SK-MEL-5 (cell line): ENCODE measurements around the gene C2orf76. TPM values are rescaled to one million over a fixed set of nuclear protein-coding genes. Genes with fewer than 3 reads are reported as not detected.
"Not testable (repeated sequence)": the region's sequence is repeated elsewhere in the genome, so short reads cannot be mapped to it uniquely, and the experiment has no call there.

Experiments used
- DNase-seq: peaks from one replicate; pipeline ENCODE4 v3.0.0-alpha.2; 2016; ENCODE audit warnings: low read depth, low spot score
- in situ Hi-C: cut with HindIII; loops from 2 replicates; pipeline ENCODE4 v1.10.0; 2016; ENCODE audit warnings: low sequenced_read_pairs, high pct_unique_total_duplicates, low pct_unique_long_range_greater_than_20kb
- total RNA-seq: library from RNA; depleted of rRNA; stranded (reverse); fragments of >200 nt; shearing (Covaris generic); gene quantifications from 2 replicates; pipeline ENCODE4 v1.2.3, GENCODE V29; 2014

The C2orf76 gene
- total RNA-seq, 1 experiment from 2014 or later: 23.8 TPM

GRCh38 chr2:119383410-119384140 is 16.9 kb upstream of the C2orf76 start:
- no peak for DNase-seq
- in situ Hi-C loops: no loop called here

- in situ Hi-C loops: no loop called here
- DNase-seq: no peak
Measured at GRCh38 chr2:119378566-119378965, 11.9 kb upstream of the C2orf76 start.

- in situ Hi-C loops: no loop called here
Measured at GRCh38 chr2:119377993-119378345, 11.3 kb upstream of the C2orf76 start.

GRCh38 chr2:119377294-119377992 is 10.8 kb upstream of the C2orf76 start:
- in situ Hi-C loops: no loop called here
- no peak for DNase-seq

More at GRCh38 chr2:119377993-119378345, 11.3 kb upstream of the C2orf76 start:
- no peak for DNase-seq

- in situ Hi-C loops: no loop called here
- DNase-seq: no peak
Measured at GRCh38 chr2:119376810-119377209, 10.2 kb upstream of the C2orf76 start.

- DNase-seq, in situ Hi-C loops: not testable (repeated sequence)
Measured at GRCh38 chr2:119376406-119376805, 9.8 kb upstream of the C2orf76 start.

GRCh38 chr2:119373907-119374745 is 7.5 kb upstream of the C2orf76 start:
- in situ Hi-C loops, DNase-seq: not testable (repeated sequence)

- DNase-seq: no peak
- in situ Hi-C loops: no loop called here
Measured at GRCh38 chr2:119372778-119373568, 6.3 kb upstream of the C2orf76 start.

- DNase-seq: peak; percentile 97
- in situ Hi-C loops: no loop called here
Measured at GRCh38 chr2:119371111-119371510, 4.5 kb upstream of the C2orf76 start.

- in situ Hi-C loops: no loop called here
Measured at GRCh38 chr2:119369845-119370244, 3.2 kb upstream of the C2orf76 start.

GRCh38 chr2:119367472-119368099 is 952 bp upstream of the C2orf76 start:
- DNase-seq: no peak
- in situ Hi-C loops: no loop called here

More at GRCh38 chr2:119369845-119370244, 3.2 kb upstream of the C2orf76 start:
- no peak for DNase-seq

GRCh38 chr2:119366161-119366648 is 429 bp downstream of the C2orf76 start:
- in situ Hi-C loops: no loop called here
- DNase-seq: no peak

- in situ Hi-C loops: no loop called here
Measured at GRCh38 chr2:119365436-119365835, 1.2 kb downstream of the C2orf76 start.

GRCh38 chr2:119364798-119365197 is 1.8 kb downstream of the C2orf76 start:
- in situ Hi-C loops: no loop called here
- no peak for DNase-seq

More at GRCh38 chr2:119365436-119365835, 1.2 kb downstream of the C2orf76 start:
- DNase-seq: no peak

- in situ Hi-C loops: no loop called here
- DNase-seq: no peak
Measured at GRCh38 chr2:119360423-119360966, 6.1 kb downstream of the C2orf76 start.

GRCh38 chr2:119359774-119360173 is 6.9 kb downstream of the C2orf76 start:
- no peak for DNase-seq
- in situ Hi-C loops: no loop called here

GRCh38 chr2:119354860-119355259 is 11.8 kb downstream of the C2orf76 start:
- no peak for DNase-seq
- in situ Hi-C loops: no loop called here
